Measurements from ENCODE around the gene HMX1.

Gene HMX1

GRCh38 chr4:8848507-8849265, 23.0 kb downstream of the HMX1 start:
- H3K36me3 ChIP-seq (ENCODE audit: insufficient read depth, low read length) = no peaks in the 10 kb centered on the region
- TF ChIP-seq POLR2AphosphoS5 (IDR thresholded peaks at IDR 0.05; ENCODE audit: borderline replicate concordance, low read depth, low read length) = no peak
- TF ChIP-seq EZH2 (IDR thresholded peaks at IDR 0.05) = no peak
- no peak for TF ChIP-seq FOXP2 (optimal IDR thresholded peaks at IDR 0.05; ENCODE audit: control extremely low read depth, extremely low read length, insufficient read depth)
- no peak overlapping the region for H3K4me3 ChIP-seq
- no peaks in the 10 kb centered on the region for H3K9me3 ChIP-seq (ENCODE audit: low read depth, low read length)
- no peak overlapping the region for H3K9ac ChIP-seq (ENCODE audit: insufficient read length)
- no peak for DNase-seq (ENCODE audit: low read depth, low spot score)
- H3K27ac ChIP-seq = no peak overlapping the region

GRCh38 chr4:8847764-8848163, 23.9 kb downstream of the HMX1 start:
- Histone ChIP-seq H3K4me3 (no peak overlapping the region), H3K9ac (ENCODE audit: insufficient read length) (no peak overlapping the region), H3K36me3 (ENCODE audit: insufficient read depth, low read length) (no peaks in the 10 kb centered on the region), H3K27ac (no peak overlapping the region), H3K9me3 (ENCODE audit: low read depth, low read length) (no peaks in the 10 kb centered on the region)
- DNase-seq (ENCODE audit: low read depth, low spot score) = no peak
- TF ChIP-seq POLR2AphosphoS5 (IDR thresholded peaks at IDR 0.05; ENCODE audit: borderline replicate concordance, low read depth, low read length) = no peak
- TF ChIP-seq FOXP2 (optimal IDR thresholded peaks at IDR 0.05; ENCODE audit: control extremely low read depth, extremely low read length, insufficient read depth) = no peak
- TF ChIP-seq EZH2 (IDR thresholded peaks at IDR 0.05) = no peak

GRCh38 chr4:8847331-8847730, 24.3 kb downstream of the HMX1 start:
- Histone ChIP-seq H3K9me3 (ENCODE audit: low read depth, low read length) (no peaks in the 10 kb centered on the region), H3K27ac (no peak overlapping the region), H3K36me3 (ENCODE audit: insufficient read depth, low read length) (no peaks in the 10 kb centered on the region), H3K9ac (ENCODE audit: insufficient read length) (no peak overlapping the region), H3K4me3 (no peak overlapping the region)
- no peak for TF ChIP-seq FOXP2 (optimal IDR thresholded peaks at IDR 0.05; ENCODE audit: control extremely low read depth, extremely low read length, insufficient read depth)
- TF ChIP-seq POLR2AphosphoS5 (IDR thresholded peaks at IDR 0.05; ENCODE audit: borderline replicate concordance, low read depth, low read length) = no peak
- TF ChIP-seq EZH2 (IDR thresholded peaks at IDR 0.05) = no peak
- no peak for DNase-seq (ENCODE audit: low read depth, low spot score)

- no peak for TF ChIP-seq POLR2AphosphoS5 (IDR thresholded peaks at IDR 0.05; ENCODE audit: borderline replicate concordance, low read depth, low read length)
- no peak for TF ChIP-seq FOXP2 (optimal IDR thresholded peaks at IDR 0.05; ENCODE audit: control extremely low read depth, extremely low read length, insufficient read depth)
- no peak for TF ChIP-seq EZH2 (IDR thresholded peaks at IDR 0.05)
- Histone ChIP-seq H3K9ac (ENCODE audit: insufficient read length) (no peak overlapping the region), H3K9me3 (ENCODE audit: low read depth, low read length) (no peaks in the 10 kb centered on the region), H3K4me3 (no peak overlapping the region), H3K27ac (no peak overlapping the region), H3K36me3 (ENCODE audit: insufficient read depth, low read length) (no peaks in the 10 kb centered on the region)
- DNase-seq (ENCODE audit: low read depth, low spot score) = no peak
These were observed 24.8 kb downstream of the HMX1 start for GRCh38 chr4:8846826-8847225.

- Histone ChIP-seq H3K27ac (no peak overlapping the region), H3K4me3 (no peak overlapping the region), H3K9ac (ENCODE audit: insufficient read length) (no peak overlapping the region), H3K9me3 (ENCODE audit: low read depth, low read length) (no peaks in the 10 kb centered on the region), H3K36me3 (ENCODE audit: insufficient read depth, low read length) (no peaks in the 10 kb centered on the region)
- no peak for DNase-seq (ENCODE audit: low read depth, low spot score)
- TF ChIP-seq EZH2 (IDR thresholded peaks at IDR 0.05) (no peak), FOXP2 (optimal IDR thresholded peaks at IDR 0.05; ENCODE audit: control extremely low read depth, extremely low read length, insufficient read depth) (no peak), POLR2AphosphoS5 (IDR thresholded peaks at IDR 0.05; ENCODE audit: borderline replicate concordance, low read depth, low read length) (no peak)
These were observed 25.5 kb downstream of the HMX1 start for GRCh38 chr4:8846046-8846720.

- TF ChIP-seq EZH2 (IDR thresholded peaks at IDR 0.05) = no peak
- no peak for TF ChIP-seq FOXP2 (optimal IDR thresholded peaks at IDR 0.05; ENCODE audit: control extremely low read depth, extremely low read length, insufficient read depth)
- TF ChIP-seq POLR2AphosphoS5 (IDR thresholded peaks at IDR 0.05; ENCODE audit: borderline replicate concordance, low read depth, low read length) = no peak
- DNase-seq (ENCODE audit: low read depth, low spot score) = no peak
- Histone ChIP-seq H3K4me3 (no peak overlapping the region), H3K27ac (no peak overlapping the region), H3K36me3 (ENCODE audit: insufficient read depth, low read length) (no peaks in the 10 kb centered on the region), H3K9me3 (ENCODE audit: low read depth, low read length) (no peaks in the 10 kb centered on the region), H3K9ac (ENCODE audit: insufficient read length) (no peak overlapping the region)
These were observed 26.5 kb downstream of the HMX1 start for GRCh38 chr4:8844976-8845690.

- Histone ChIP-seq H3K9me3 (ENCODE audit: low read depth, low read length) (no peaks in the 10 kb centered on the region), H3K4me3 (no peak overlapping the region), H3K27ac (no peak overlapping the region), H3K9ac (ENCODE audit: insufficient read length) (no peak overlapping the region), H3K36me3 (ENCODE audit: insufficient read depth, low read length) (no peaks in the 10 kb centered on the region)
- TF ChIP-seq FOXP2 (optimal IDR thresholded peaks at IDR 0.05; ENCODE audit: control extremely low read depth, extremely low read length, insufficient read depth) = no peak
- TF ChIP-seq POLR2AphosphoS5 (IDR thresholded peaks at IDR 0.05; ENCODE audit: borderline replicate concordance, low read depth, low read length) = no peak
- no peak for TF ChIP-seq EZH2 (IDR thresholded peaks at IDR 0.05)
- DNase-seq (ENCODE audit: low read depth, low spot score) = no peak
These were observed 28.0 kb downstream of the HMX1 start for GRCh38 chr4:8843597-8843996.

GRCh38 chr4:8842614-8843013, 29.0 kb downstream of the HMX1 start:
- Histone ChIP-seq H3K4me3 (no peak overlapping the region), H3K27ac (no peak overlapping the region), H3K9ac (ENCODE audit: insufficient read length) (no peak overlapping the region), H3K9me3 (ENCODE audit: low read depth, low read length) (no peaks in the 10 kb centered on the region), H3K36me3 (ENCODE audit: insufficient read depth, low read length) (no peaks in the 10 kb centered on the region)
- TF ChIP-seq POLR2AphosphoS5 (IDR thresholded peaks at IDR 0.05; ENCODE audit: borderline replicate concordance, low read depth, low read length) (no peak), FOXP2 (optimal IDR thresholded peaks at IDR 0.05; ENCODE audit: control extremely low read depth, extremely low read length, insufficient read depth) (no peak), EZH2 (IDR thresholded peaks at IDR 0.05) (no peak)
- DNase-seq (ENCODE audit: low read depth, low spot score) = no peak
